NCI-H2196 (cell line): ENCODE data around the gene DCXR.

ENCODE experiments used
- DNase-seq: peaks from one replicate; lab custom pipeline; 2025; ENCODE audit not compliant: unreplicated experiment; lab: John Stamatoyannopoulos, UW

Gene DCXR

GRCh38 chr17:82037092-82037888, at the start of gene DCXR:
Gene DCXR (minus strand): TSS chr17:82037697. CDS start chr17:82037682, 15 bp downstream.
- DNase-seq, result peak; percentile 99

- DNase-seq, result no peak
Observed at GRCh38 chr17:82085931-82086764, 48.7 kb upstream of the DCXR start.

DNA sequence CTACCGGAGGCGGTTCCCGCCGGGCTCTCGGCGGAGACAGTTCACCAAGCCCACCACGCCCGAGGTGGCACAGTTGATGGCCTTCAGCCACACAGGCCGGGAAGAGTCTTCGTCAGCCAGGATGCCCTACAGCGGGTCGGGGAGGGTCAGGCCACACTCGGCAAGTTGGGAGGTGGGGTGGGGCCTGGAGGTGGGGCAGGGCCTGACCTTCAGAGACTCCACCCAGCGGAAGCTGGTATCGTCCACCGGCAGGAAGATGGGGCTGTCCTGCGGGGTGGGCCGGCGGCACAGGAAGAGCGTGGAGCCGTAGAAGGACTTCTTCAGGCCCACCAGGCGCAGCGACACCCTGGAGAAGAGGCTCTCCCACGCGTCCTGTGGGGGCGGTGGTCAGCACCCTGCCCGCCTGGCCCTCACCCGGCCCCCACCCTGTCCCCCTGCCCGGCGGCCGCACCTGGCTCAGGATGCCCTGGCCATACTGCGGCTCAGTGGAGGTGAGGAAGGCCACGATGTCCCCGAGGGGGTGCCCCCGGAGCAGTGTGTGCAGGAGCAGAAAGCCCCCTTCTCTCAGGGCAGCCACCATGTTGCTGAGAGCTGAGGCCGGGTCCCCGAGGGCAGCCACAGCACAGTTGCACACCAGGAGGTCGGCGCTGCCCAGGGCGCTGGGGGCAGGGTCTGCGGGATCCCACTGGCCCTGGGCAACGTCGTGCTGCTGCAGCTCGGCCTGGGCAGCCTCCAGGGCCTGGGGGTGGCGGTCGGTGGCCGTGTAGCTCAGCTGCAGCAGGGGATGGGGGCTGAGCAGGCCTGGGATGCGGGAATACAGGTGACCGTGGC, 47.7 kb upstream of the DCXR start:
- DNase-seq, result no peak

DNA sequence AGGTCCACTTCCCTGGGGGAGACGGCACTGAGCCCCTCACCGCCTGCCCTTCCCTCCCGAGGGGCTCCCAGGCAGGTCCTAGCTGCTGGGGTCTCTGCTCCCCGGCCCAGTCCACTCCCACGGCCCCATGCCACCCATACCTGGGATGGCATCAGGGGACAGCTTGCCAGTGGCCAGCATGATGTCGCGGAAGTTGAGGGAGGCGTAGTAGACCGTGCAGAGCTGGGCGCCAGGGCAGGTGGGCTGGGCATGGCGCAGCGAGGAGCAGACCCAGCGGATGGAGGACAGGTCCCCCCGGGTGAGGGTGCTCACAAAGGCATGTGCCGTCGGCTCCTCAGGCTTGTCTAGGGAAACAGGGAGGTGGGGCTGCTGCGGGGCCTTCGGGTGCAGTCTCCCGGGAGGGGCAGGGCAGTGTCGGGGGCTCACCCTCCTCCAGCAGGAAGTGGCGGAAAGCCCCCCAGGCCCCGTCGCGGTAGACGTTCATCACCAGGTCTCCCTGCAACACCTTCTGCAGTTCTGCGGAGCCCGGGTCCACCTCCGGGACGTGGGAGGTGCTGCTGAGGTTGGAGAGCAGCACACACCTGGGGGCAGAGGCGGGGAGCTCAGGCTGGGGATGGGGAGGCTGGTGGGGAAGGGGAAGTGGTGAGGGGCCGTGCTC, 47.0 kb upstream of the DCXR start:
- no peak for DNase-seq

GRCh38 chr17:82083533-82084359, 46.2 kb upstream of the DCXR start:
- no peak for DNase-seq

DNA sequence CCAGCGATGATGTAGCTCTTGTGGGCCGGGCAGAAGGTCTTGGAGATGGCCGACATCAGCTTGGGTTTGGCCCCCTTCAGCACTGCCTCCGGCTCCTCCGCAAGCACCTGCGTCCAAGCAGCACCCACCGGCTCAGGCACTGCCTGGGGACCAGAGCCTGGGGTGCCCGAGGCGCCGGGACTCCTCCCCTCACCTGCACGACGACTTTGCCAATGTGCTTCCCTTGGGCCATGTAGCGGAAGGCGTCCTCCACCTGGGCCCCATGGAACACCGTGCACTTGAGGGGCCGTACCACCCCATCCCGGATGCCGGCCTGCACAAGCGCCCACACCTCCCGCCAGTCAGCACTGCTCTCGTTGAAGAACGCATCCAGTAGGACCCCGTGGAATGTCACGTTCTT, 45.5 kb upstream of the DCXR start:
- no peak for DNase-seq

DNA sequence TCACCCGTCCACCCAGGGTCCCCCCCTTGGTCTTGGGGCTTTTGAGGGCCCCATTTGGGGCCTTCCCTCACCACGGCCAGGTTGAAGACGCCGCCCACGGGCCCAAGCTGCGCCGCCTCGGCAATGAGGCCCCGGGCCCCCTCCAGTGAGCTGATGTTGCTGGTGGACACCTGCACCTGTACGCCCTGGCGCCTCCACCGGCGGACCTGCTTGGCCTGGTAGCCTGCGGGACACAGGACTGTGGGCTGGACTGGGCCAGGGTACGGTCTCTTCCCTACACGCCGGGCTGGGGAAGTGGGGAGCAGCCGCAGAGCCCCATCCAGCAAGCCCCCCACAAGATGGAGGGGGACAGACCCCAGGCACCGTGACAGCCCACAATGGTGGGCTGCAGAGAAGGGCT, 45.0 kb upstream of the DCXR start:
- DNase-seq, result no peak

- DNase-seq, result no peak
Observed at GRCh38 chr17:82081966-82082365, 44.5 kb upstream of the DCXR start.

- no peak for DNase-seq
Observed at GRCh38 chr17:82081546-82081945, 44.0 kb upstream of the DCXR start.

DNA sequence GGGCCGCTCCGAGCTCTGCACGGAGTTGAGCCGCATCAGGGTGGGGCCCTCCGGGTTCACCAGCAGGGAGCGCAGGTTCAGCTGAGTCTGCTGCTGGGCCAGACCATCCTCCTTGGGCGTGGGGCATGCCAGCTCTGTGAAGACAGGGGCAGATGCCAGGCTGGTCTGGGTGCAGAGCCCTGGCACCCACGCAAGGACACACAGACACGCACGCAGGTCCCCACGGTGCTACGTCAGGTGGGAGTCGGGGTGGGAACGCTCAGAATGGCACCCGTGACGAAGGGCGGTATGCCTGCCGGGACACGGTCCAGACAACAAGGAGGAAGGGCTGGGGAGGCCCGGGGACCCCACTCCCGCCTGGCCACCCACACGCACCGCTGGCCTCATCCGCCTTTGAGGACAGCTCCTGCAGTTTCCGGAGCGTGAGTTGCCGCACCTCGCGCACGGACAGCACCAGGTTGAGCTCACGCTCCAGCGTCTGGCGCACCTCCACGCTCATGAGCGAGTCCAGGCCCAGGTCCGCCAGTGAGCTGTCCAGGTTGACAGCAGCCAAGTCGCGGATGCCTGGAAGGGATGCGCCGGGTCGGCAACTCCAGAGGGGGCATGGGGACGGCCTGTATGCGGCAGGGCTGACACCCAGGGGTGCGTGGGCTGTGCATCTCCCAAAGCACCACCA, 43.4 kb upstream of the DCXR start:
- DNase-seq, result no peak

- no peak for DNase-seq
Observed at GRCh38 chr17:82080048-82080788, 42.7 kb upstream of the DCXR start.

GRCh38 chr17:82079001-82079677, 41.6 kb upstream of the DCXR start:
- no peak for DNase-seq

DNA sequence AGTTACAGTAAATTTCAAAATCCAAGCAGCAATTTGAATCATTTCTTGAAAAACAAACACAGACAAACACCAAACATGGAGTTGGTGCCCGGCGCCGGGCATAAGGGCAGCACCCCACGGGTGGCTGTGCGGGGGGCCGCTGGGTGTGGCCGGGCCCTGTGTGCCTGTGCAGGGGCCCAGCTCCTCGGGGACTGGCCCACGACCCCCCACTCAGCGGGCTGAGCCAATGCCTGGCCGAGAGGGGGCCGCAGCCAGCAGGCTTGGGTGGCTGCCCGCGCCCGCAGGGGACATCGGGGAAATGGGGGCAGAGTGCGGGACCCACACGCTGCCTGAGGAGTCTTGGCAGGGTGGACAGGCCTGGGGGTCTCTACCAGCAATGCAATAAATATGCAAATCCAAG, 40.9 kb upstream of the DCXR start:
- DNase-seq, result no peak

GRCh38 chr17:82077617-82078358, 40.3 kb upstream of the DCXR start:
- no peak for DNase-seq

- DNase-seq, result no peak
Observed at GRCh38 chr17:82076785-82077591, 39.5 kb upstream of the DCXR start.

- DNase-seq, result no peak
Observed at GRCh38 chr17:82076018-82076784, 38.7 kb upstream of the DCXR start.
